C1 segment of cervical spinal cord (tissue), 14 donors: Measurements from ENCODE around the gene CACNG4.
A peak's percentile ranks its signal among the peaks of the same experiment; 100 is the strongest.

Experiments
- DNase-seq, 14 donors: peaks; one replicate each; lab custom pipeline; 2025; lab: John Stamatoyannopoulos, UW

The CACNG4 gene

GRCh38 chr17:66985338-66986237 is 21.1 kb downstream of the CACNG4 start:
- no peak for DNase-seq

- DNase-seq: no peak
These were observed 22.2 kb downstream of the CACNG4 start for GRCh38 chr17:66986659-66987058.

- DNase-seq: no peak
These were observed 22.6 kb downstream of the CACNG4 start for GRCh38 chr17:66987059-66987616.

GRCh38 chr17:66988069-66988798 is 23.7 kb downstream of the CACNG4 start:
- DNase-seq: no peak

- no peak for DNase-seq
These were observed 24.6 kb downstream of the CACNG4 start for GRCh38 chr17:66989076-66989475.

- no peak for DNase-seq
These were observed 25.1 kb downstream of the CACNG4 start for GRCh38 chr17:66989579-66989978.

GRCh38 chr17:66990047-66990446 is 25.5 kb downstream of the CACNG4 start:
- DNase-seq: peak in 4 of 14 donors; percentile 3 to 24 (median 14)

- no peak for DNase-seq
These were observed 28.5 kb downstream of the CACNG4 start for GRCh38 chr17:66992911-66993442.

GRCh38 chr17:66994361-66994760 is 29.9 kb downstream of the CACNG4 start:
- DNase-seq: no peak

GRCh38 chr17:66994930-66995535 is 30.5 kb downstream of the CACNG4 start:
- DNase-seq: no peak

- no peak for DNase-seq
These were observed 31.4 kb downstream of the CACNG4 start for GRCh38 chr17:66995944-66996343.

GRCh38 chr17:66996926-66997325 is 32.4 kb downstream of the CACNG4 start:
- no peak for DNase-seq

- DNase-seq: no peak
These were observed 38.7 kb downstream of the CACNG4 start for GRCh38 chr17:67003231-67003630.

GRCh38 chr17:67004181-67004580 is 39.7 kb downstream of the CACNG4 start:
- DNase-seq: no peak

- DNase-seq: no peak
These were observed 42.8 kb downstream of the CACNG4 start for GRCh38 chr17:67007266-67007665.

GRCh38 chr17:67008101-67008500 is 43.6 kb downstream of the CACNG4 start:
- no peak for DNase-seq

GRCh38 chr17:67011527-67012175 is 47.1 kb downstream of the CACNG4 start:
- DNase-seq: no peak

GRCh38 chr17:67013891-67014290 is 49.4 kb downstream of the CACNG4 start:
- DNase-seq: no peak

- no peak for DNase-seq
These were observed 50.5 kb downstream of the CACNG4 start for GRCh38 chr17:67015001-67015400.

- DNase-seq: no peak
These were observed 51.7 kb downstream of the CACNG4 start for GRCh38 chr17:67016039-67016762.

- DNase-seq: no peak
These were observed 53.4 kb downstream of the CACNG4 start for GRCh38 chr17:67017910-67018309.
